ENCODE results near the gene PIK3CA. TPM values are rescaled to one million over a fixed set of nuclear protein-coding genes. Genes with fewer than 3 reads are reported as not detected.

PIK3CA gene
- total and polyA plus RNA-seq, 7 donors = 3.0 to 44.6 (median 21.6) TPM

GRCh38 chr3:179288845-179289244, 140.7 kb downstream of the PIK3CA start:
- Histone ChIP-seq H3K27me3 (no peaks in the 10 kb centered on the region), H3K4me3 (no peak overlapping the region), H3K4me1 (no peaks in the 10 kb centered on the region), H3K27ac (no peak overlapping the region), H3K9me3 (no peaks in the 10 kb centered on the region), H3K36me3 (no peaks in the 10 kb centered on the region)
- WGBS, 2 donors = 62 to 72% methylated on average over 4 of the region's 4 CpGs
- intact Hi-C loops (cut with DNase I) = no loop called here
- no peak for TF ChIP-seq EP300 (IDR thresholded peaks at IDR 0.05)
- no peak for TF ChIP-seq POLR2AphosphoS5 (IDR thresholded peaks at IDR 0.05)
- TF ChIP-seq POLR2A (IDR thresholded peaks at IDR 0.05) = no peak
- TF ChIP-seq CTCF (IDR thresholded peaks at IDR 0.05) = no peak
- DNase-seq = no peak

GRCh38 chr3:179289295-179289694, 141.1 kb downstream of the PIK3CA start:
- intact Hi-C loops (cut with DNase I) = no loop called here
- no peaks in the 10 kb centered on the region for H3K27me3 ChIP-seq
- TF ChIP-seq CTCF (IDR thresholded peaks at IDR 0.05) (no peak), EP300 (IDR thresholded peaks at IDR 0.05) (no peak), POLR2AphosphoS5 (IDR thresholded peaks at IDR 0.05) (no peak), POLR2A (IDR thresholded peaks at IDR 0.05) (no peak)
- 60 to 69% methylated on average over 3 of the region's 3 CpGs for WGBS, 2 donors
- H3K9me3 ChIP-seq = no peaks in the 10 kb centered on the region
- H3K4me1 ChIP-seq = no peaks in the 10 kb centered on the region
- H3K4me3 ChIP-seq = no peak overlapping the region
- no peaks in the 10 kb centered on the region for H3K36me3 ChIP-seq
- no peak for DNase-seq
- no peak overlapping the region for H3K27ac ChIP-seq

Small RNA genes lying within 50 kb of the gene (small RNA-seq; reads per million reads assigned to genes)
- gene RF00402 = 0 reads per million in 3 donors

Other genes with a start within 250 kb of the PIK3CA start
- gene ZMAT3, start 76.5 kb upstream of the PIK3CA start, total RNA-seq = 10 to 100 TPM; 12.4 to 16.9 (median 14.7) TPM
- gene ZMAT3, start 76.5 kb upstream of the PIK3CA start, polyA plus RNA-seq = 1 to 10 TPM; 2.4 to 3.8 (median 3.0) TPM
- 1 to 10 TPM; 2.7 to 7.2 (median 4.8) TPM for gene KCNMB3, start 102.8 kb downstream of the PIK3CA start, total RNA-seq
- 1 to 10 TPM in 2 of 3 donors, under 1 TPM in 1; 0.60 to 1.5 (median 1.2) TPM for gene KCNMB3, start 102.8 kb downstream of the PIK3CA start, polyA plus RNA-seq
- gene ZNF639, start 174.7 kb downstream of the PIK3CA start, total RNA-seq = 10 to 100 TPM; 48.7 to 75.9 (median 65.8) TPM
- 10 to 100 TPM; 16.4 to 22.8 (median 18.5) TPM for gene ZNF639, start 174.7 kb downstream of the PIK3CA start, polyA plus RNA-seq
- gene MFN1, start 199.4 kb downstream of the PIK3CA start, total RNA-seq = 10 to 100 TPM; 27.6 to 42.1 (median 37.0) TPM
- 10 to 100 TPM in 1 of 3 donors, 1 to 10 TPM in 2; 8.6 to 15.4 (median 9.6) TPM for gene MFN1, start 199.4 kb downstream of the PIK3CA start, polyA plus RNA-seq